ENCODE data around the gene HNF4A. TPM values are rescaled to one million over a fixed set of nuclear protein-coding genes. Genes with fewer than 3 reads are reported as not detected.

HNF4A gene
- total and polyA plus RNA-seq, 2 of the 13 experiments (the other 11 are each of a cell fraction or from before 2014, with no cell fraction given), result 80.9 to 169 TPM

GRCh38 chr20:44404204-44405181 is 49.0 kb downstream of the HNF4A start (continued):
- TF ChIP-seq ZNF503 (CRISPR knock-in tag; IDR thresholded peaks at IDR 0.05) (no peak), RNF219 (CRISPR knock-in tag; IDR thresholded peaks at IDR 0.05) (no peak), ZNF564 (CRISPR knock-in tag; IDR thresholded peaks at IDR 0.05) (no peak), ZSCAN21 (CRISPR knock-in tag; IDR thresholded peaks at IDR 0.05; ENCODE audit: borderline replicate concordance) (peak; percentile 30; the same call in 1 of the 2 replicates), PAX8 (CRISPR knock-in tag; IDR thresholded peaks at IDR 0.05; ENCODE audit: borderline replicate concordance) (no peak), NBN (conservative IDR thresholded peaks at IDR 0.05) (0 out of 2 replicates have a peak, but pooled peaks have one; percentile 57), ZBTB10 (CRISPR knock-in tag; IDR thresholded peaks at IDR 0.05; ENCODE audit: borderline replicate concordance) (no peak), ATF5 (CRISPR knock-in tag; IDR thresholded peaks at IDR 0.05; ENCODE audit: low read depth) (no peak; the same call in 1 of the 2 replicates), ZNF281 (CRISPR knock-in tag; IDR thresholded peaks at IDR 0.05; ENCODE audit: borderline replicate concordance) (no peak), ZNF619 (CRISPR knock-in tag; IDR thresholded peaks at IDR 0.05) (peak; percentile 35; the same call in 1 of the 2 replicates), KDM5A (IDR thresholded peaks at IDR 0.05; ENCODE audit: borderline replicate concordance, low read length) (no peak), TIGD3 (CRISPR knock-in tag; IDR thresholded peaks at IDR 0.05; ENCODE audit: borderline replicate concordance) (no peak), ZNF124 (CRISPR knock-in tag; IDR thresholded peaks at IDR 0.05) (no peak), ZNF883 (CRISPR knock-in tag; IDR thresholded peaks at IDR 0.05; ENCODE audit: not compliant biosample characterization) (no peak)
